GM18909 (cell line): ENCODE measurements around the gene CTSC.

Experiments used
- ATAC-seq: cut with Tn5 transposase; IDR thresholded peaks from one replicate; pipeline ENCODE4 v1.9.1; 2021; ENCODE audit warnings: mild to moderate bottlenecking; ENCODE audit not compliant: unreplicated experiment, poor library complexity

Gene CTSC

DNA sequence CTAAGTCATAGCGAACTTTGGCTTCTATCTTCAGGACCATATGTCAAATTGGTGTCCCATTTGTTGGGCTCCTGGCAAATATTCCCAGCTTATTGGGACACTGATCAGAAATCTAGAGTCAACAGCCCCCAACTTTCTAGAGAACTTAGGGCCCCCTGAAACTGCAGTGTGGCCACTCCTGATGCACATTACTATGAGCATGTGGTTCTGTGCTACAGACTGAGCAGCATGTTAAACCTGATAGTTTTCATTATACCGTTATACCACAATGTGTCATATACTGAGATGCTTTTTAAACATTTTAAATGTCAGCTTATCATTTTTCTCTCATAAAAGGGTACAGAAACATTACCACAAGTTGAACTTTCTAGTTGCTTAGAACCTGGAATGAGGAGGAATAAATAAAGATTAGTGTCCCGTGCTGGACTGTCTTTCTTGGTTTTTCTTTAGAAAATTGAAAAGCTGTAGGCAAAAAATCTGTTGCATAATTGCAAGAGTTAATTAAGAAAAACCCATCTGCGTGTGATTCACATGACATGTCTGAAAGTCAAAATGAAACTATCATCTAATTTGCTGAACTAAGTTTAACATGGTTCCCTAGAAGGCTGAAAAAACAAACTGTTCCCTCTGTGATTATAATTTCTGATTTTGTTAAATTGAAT, 16.4 kb upstream of the CTSC start:
- peak; percentile 37 for ATAC-seq

DNA sequence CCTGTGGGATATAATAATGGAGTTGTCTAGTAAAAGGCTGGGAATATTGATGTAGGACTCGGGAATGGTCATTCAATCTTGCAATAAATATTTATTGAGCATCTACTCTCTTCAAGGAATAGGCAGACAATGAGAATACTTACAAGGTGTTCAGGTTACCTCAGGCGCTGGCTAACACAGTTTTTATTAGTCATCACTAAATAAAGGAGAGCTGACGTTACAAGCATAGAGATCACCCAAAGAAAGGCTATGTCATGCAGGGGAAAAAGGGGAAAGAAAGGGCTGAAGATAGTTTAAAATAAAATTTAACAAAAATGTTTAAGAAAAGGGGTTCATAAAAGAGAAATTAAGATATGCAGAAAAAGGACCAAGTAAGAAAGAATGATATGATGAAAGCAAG, 15.8 kb upstream of the CTSC start:
- peak; percentile 22 for ATAC-seq

DNA sequence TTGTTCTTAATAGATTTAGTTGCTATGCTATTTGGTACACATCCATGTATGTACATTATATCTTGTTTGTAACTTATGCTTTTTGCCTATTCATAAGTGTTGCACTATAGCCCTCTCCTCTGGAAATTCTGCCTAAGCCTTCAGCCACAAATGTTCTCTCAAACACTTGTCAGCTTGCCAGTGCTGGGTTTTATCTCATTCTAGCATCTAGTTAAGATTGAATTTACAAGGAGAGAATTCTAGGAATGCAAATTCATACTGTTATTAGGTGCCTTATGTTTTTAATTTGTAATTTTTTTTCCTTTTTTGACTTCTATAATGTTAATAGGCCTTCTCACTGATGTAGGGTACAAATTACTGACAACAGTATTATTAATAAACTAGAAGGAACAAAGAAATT, 14.6 kb upstream of the CTSC start:
- ATAC-seq = no peak

DNA sequence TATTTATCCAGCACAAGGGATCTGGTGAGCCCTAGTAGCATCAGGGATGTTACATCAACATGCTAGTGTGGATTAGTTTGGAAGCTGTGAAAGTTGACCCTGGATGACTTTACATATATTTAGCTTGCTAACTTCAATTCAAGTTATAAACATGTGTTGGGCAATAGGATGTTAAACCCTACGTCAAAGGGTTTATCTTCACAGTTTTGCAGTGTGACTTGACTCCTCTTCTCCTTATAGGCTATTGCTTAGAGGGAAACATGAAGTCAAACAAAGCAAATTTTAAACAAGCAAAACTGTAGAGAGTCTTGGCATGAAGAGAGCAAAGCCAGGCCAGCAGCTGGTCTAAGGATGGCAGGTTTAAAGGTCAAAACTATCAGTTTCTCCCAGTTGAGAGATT, 11.3 kb upstream of the CTSC start:
- no peak for ATAC-seq

DNA sequence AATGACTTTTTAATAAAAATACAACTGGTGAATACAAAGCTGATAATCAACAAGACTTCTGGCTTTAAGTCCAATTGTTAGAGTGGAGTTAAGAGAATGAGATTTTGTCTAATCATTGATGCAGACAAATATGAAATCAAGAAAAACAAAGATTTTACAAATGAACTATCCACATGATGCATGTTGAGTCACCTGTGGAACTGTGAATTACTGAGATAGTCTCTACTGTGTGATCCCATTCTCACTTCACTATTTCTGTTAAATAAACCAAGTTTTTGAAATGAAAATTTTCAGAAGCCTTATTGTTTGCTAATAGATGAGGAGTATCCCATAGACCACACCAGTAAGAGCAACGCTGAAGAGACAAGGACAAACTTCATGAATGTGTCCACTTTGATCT, 8.4 kb upstream of the CTSC start:
- no peak for ATAC-seq

DNA sequence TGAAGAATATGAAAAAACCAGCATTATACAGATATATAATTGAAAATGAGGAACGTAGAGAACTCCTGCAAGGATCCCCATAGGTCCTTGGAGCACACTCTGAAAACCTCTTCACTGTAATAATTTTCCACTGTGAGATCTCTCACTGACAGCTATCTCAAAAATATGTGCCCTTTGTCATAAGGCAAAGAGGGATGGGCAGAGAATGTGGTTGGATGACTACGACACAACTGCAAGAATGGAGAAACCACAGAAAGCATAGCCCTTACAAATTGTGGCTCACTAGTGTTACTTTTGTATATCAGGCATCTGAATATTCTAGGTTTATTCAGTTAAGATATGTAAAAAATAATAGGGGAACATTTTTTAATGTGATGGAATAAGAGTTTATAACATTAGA, 7.9 kb upstream of the CTSC start:
- no peak for ATAC-seq

DNA sequence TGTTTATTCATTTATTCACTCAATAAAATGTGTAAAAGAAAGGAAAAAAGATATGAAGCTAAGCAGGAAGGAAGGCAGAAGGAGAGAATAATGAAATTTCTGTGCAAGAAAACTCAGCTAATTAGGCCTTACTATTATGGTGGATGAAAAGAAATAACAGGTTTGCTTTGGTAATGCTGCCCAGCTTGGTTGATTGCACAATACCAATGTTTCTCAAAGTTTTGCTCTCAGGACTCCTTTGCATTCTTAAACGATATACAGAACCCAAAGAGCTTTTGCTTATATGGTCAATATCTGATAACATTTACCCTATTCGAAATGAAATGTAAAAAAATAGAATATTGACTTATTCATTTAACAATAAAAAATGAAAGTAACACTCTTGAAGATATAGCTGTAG, 7.3 kb upstream of the CTSC start:
- no peak for ATAC-seq

DNA sequence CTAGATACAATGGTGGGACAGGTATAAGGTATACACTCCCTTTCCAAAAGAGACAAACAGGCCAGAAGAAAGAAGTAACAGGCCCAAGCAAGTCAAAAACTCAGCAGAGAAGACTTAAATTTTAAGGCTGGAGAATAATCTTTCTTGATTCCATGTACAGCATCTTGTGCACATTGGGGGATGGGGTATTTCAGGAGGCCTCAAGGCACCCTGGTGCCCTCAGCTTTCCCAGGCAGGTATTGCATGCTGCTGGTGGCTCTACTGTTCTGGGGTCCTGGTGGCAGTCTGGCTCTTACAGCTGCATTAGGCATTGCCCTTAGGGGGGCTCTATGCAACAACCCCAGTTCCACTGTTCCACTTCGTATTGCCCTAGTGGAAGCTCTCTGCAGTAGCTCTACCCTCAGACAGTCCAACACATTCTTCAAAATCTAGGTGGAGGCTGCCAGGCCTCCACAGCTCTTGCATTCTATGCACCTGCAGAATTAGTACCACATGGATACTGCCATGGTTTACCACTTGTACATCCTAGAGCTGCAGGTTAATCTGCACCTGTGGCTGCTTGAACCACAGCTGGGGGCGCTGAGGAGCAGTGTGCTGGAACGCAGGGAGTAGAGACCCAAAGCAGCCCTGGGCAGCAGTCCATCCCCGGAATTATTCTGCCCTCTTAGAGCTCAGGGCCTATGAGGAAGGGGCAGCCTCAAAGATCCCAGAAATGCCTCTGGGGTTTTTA, 4.2 kb upstream of the CTSC start:
- ATAC-seq = no peak

DNA sequence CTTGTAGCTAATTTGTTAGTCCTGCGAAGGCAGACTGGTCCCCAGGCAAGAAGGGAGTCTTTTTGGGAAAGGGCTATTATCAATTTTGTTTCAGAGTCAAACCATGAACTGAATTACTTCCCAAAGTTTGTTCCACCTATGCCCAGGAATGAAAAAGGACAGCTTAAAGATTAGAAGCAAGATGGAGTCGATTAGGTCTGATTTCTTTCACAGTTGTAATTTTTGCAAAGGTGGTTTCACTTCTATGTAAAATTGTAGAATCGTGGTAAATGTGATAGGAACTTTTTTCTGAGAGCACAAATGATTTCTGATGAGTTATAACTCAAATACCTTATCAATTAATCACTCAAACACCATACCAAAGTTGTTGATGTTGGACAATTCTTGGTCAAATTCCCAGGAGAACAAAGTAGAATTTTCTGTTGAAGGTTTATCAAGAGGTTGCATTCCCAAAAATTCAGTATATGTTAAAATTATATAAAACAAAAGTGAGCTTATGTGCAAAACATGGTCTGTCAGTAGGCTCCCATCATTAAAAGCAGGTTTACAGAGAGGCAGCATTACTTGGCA, 2.9 kb upstream of the CTSC start:
- ATAC-seq = no peak

DNA sequence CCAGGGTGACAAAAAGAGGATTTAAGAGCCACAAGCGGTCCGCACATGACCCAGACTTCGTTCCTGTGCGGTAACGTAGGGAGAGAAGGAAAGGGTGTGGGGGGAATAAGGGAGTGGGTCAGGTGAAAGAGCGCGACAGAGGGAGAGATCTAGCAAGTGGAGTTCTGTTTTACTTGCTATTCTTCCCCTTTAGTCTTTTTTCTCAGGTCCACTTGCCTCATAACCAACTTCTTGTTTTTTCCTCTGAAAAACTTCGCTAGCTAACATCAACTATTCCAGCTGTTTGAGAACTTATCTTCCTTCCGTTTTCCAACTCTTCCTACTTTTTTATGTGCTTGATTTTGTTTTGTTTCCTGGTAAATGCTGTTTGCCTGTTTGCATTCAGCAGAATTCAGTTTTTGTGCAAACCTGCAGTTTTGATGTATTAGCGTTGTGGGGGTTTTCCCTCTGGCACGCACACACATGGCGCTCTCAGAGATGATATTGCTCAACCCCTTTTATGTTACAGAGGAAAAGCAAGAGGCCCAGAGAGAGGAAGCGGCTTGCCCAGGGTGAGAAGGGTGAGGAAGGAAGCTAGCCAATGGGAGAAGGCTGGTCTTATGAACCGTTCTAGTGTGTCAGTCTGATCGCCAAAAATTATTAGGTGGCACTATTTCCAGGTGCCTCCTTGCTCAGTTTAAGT, 592 bp upstream of the CTSC start:
- peak; percentile 36 for ATAC-seq

DNA sequence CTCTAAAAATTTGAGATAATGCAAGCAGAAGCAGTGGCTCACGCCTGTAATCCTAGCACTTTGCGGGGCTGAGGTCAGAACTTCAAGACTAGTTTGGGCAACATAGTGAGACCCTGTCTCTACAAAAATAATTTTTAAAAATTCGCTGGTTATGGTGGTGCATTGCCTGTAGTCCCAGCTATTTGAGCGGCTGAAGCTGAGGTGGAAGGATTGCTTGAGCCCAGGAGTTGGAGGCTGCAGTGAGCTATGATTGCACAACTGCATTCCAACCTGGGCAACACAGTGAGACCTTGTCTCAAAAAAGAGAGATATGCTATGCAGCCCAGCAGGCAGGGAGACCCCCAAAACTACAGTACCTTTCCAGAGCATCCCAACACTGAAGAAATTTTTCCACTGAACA, 2.3 kb downstream of the CTSC start:
- ATAC-seq = no peak

DNA sequence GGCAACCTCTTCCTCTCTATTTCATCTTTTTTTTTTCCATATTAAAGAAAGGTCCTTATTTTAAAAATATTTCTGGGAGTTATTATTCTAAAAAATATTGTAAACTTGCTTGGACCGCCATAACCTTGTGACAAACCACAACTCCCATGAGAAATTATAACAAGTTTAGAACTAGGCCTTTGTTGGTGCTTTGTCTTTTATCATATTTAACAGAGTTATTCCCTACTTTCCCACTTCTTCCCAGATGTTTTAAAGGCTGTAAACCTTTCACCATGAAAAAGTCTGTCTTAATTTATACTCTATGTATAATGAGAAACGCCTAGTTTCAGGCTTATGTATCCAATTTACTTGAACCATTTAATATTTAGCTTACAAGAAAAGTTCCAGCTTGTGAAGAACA, 3.7 kb downstream of the CTSC start:
- no peak for ATAC-seq

DNA sequence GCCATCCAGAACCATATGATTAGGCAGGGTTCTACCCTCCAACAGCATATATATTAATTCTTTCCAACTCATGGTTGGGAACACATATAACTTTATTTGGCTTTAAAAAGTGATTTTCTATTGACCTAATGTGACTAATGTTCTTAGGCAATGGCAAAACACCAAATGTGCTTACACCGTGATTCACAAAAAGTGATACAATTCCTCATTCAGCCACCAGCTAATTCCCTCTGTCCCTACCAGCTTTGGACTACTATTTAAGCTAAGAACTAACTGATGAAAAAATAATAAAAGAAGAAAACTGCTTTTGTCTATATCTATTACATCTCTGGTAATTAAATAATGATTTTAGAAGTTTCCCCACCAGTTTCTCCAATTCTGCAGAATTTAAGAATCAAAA, 4.7 kb downstream of the CTSC start:
- ATAC-seq = no peak

DNA sequence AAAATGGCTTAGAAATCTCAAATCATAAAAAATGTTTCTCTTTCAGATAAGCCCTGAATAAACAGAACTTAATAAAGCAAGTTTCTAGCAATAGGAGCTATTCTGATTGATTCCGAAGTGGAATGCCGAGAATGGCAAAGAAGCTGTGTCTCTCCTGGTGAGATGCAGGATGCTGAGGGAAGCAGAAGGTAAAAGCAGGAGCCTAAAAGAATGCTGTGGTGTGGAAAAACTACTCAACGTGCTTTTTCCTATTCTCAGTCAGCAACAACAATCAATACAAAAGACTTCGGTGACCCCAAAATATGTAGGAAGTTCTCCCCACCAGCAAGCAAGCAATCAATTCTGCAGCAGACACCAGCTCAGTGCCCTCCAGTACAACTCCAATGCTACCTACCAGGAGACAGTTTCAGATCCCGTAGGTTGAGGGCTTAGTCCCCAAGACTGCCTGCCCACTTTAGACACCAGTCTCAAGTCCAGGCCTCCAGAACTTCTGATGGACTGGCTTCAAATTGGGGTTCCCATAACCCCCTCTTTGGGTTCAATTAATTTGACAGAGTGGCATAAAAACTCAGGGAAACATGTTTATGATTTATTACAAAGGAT, 6.6 kb downstream of the CTSC start:
- ATAC-seq = no peak

DNA sequence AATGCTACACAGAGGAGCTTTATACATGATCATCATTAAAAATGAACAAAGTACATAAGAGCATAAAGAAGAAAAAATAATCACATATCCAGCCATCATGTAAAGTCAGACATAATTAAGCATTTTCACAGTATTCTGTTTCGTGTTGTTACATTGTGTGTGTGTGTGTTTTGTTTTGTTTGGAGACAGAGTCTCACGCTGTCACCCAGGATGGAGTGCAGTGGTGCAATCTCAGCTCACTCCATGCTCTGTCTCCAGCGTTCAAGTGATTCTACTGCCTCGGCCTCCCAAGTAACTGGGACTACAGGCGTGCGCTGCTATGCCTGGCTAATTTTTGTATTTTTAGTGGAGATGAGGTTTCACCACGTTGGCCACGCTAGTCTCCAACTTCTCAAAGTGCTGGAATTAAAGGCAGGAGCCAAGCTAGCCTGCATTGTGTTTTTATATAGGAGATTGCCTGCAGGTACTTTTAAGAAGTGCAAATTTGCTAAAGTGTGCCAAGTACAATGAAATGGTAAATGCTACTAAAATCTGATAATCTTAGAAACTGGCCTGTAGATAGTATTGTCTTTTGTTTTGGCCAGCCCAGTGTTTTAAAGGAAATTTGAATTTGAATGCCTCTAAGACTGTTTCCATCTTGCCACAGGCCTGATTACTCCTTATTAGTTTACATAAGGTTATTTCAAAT, 7.8 kb downstream of the CTSC start:
- ATAC-seq = no peak

DNA sequence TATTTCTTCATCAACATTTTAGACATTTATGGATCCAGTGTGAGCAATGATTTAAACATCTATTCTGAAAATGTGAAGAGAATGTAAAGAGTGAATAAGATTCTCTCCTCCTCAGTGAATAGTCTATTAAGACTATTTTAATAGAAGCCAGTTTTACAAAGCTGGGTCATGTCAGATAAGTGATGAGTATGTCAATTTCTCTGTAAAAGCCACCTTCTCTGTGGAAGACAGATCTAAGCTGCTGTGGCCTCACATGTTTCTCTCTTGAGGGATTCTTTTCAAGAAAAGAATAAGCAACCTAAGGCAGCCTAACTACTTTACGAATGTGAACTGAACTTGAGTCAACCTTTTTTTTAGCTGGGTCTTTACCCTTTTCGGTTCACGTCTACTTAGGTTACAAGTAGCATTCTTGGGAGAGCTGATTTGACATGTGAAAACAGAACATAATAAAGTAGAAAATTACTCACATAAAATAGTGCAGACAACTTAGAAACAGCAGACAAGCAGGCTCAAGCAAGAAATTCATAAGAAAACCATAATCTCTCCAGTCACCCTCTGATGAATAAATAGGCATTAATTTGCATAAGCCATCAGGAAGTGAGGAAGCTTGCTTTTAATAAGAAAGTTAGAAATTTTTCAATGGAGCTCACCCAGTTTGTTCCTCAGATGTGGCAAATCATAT, 9.9 kb downstream of the CTSC start:
- ATAC-seq = peak; percentile 38

DNA sequence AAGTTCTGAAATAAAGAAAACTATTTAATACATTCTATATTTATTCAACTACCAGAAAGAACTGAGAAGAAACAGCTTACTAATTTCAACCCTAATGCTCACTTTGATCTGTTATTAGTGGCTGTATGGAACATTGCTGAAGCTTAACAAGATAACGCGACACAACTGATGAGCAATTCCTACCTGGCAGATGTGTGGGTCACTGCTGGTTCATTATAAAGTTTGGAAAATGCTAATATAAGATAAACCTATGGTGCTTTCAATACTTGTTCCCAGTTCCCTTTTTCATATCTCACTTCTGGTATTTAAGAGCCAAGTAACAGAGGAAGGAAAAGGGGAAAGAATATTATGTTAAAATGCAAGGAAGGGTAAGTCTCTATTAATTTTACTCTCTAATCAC, 10.5 kb downstream of the CTSC start:
- peak; percentile 57 for ATAC-seq

DNA sequence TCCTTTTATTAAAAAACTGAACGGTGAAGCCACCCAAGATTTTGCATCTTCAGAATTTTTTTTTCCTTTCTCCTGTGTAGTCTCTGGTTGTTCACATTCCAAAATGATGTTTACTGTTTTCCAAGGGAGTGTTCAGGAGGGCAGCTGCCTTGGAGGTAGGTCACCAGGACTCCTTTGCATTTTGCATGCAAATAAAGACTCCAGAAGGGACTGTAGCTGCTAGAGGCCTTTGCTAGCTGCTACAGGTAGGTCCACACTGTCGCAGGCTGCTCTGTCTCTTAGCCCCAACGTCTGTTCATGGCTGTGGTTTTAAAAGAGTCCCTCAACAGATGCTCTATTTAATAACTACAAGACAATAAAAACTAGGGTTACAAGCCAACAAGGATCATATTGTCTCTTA, 11.4 kb downstream of the CTSC start:
- no peak for ATAC-seq

DNA sequence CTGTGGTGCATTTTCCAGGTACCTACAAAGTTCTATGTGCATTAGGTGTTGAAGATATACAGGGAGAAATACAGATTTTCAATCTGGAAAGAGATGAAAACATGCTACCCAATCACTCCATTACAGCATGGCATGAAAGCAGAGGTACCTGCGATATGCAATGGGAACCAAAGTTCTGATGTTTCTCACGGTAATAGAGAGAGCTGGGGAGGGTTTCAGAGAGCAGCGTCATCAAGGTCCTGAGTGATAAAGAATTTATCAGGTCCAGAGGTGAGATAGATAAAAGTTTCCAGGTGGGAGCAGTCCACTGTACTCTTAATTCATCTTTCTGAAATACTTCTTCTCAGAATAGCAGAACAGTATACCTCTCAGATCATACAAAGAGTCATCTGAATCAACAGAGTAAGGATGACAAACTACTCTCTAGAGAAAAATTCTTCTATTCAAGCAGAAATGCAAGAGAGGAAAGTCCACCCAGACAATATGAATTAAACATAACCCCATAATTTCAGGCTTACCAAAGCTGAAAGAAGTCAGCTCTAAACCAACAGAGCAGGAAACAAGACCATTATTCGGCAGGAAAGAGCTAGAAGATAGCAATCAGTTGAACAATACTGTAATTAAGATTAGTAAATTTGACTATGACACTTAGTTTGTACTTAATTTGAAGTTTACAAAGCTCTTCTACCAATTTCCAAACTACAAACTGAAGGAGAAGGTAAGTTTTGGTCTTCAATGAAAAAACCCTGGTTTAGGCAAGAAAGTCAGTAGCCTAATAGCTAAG, 12.8 kb downstream of the CTSC start:
- ATAC-seq = no peak
